ENCODE results near the gene GIT2.

- no peak for TF ChIP-seq POLR2A (IDR thresholded peaks at IDR 0.05; ENCODE audit: low read length)
- no peak for TF ChIP-seq GATA1 (IDR thresholded peaks at IDR 0.05; ENCODE audit: low read depth, low read length)
Measured at GRCh38 chr12:110042264-110042663, 46.1 kb upstream of the GIT2 start.

All from erythroblast (primary cell).